DMS53 treated with DMSO at 0.1 percent for 48 hours (cell line): ENCODE results near the gene ATOH7.
"Not testable (repeated sequence)": the region's sequence is repeated elsewhere in the genome, so short reads cannot be mapped to it uniquely, and the experiment has no call there.

ENCODE experiments used
- DNase-seq: peaks from one replicate; lab custom pipeline; 2025; ENCODE audit not compliant: unreplicated experiment; lab: John Stamatoyannopoulos, UW

The ATOH7 gene

DNA sequence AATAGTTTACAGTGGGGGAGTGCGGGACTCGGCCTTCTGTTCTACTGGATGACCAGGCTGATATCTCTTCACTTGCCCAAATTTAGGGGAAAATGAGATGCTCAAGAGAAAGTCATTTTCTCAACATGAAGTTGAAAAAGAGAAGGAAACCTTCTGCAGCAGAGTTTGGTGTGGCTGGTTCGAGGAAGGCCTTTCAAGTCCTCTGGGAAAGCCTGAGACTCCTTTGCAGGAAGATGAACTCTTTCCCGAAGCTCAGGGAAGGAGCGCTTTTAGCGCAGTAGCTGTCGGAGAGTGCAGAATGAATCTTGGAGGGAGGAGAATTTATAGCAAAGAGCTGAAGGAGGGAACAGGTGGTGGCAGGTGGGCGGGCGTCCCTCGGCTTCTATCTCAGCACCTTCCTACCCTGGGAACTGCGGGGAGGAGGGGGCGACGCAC, at the start of gene ATOH7:
ATOH7 (minus strand) TSS at position 297 of the 435 bp plus-strand sequence. CDS start 436 bp downstream, outside the sequence.
- no peak for DNase-seq

DNA sequence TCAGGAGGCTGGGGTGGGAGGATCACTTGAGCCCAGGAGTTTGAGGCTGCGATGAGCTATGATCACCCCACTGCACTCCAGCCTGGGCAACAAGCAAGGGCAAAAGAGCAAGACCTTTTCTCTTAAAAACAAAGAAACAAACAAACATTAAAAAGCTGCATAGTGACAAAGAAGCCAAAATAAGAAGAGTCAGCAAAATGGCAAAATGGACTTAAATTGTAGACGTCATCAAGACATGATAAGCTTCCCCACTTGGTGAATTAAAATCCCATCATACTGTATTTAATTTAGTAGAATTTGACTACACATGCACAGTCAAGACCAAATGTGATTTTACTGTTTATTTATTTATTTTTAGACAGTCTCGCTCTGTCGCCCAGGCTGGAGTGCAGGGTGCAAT, 48.8 kb upstream of the ATOH7 start:
- no peak for DNase-seq

DNA sequence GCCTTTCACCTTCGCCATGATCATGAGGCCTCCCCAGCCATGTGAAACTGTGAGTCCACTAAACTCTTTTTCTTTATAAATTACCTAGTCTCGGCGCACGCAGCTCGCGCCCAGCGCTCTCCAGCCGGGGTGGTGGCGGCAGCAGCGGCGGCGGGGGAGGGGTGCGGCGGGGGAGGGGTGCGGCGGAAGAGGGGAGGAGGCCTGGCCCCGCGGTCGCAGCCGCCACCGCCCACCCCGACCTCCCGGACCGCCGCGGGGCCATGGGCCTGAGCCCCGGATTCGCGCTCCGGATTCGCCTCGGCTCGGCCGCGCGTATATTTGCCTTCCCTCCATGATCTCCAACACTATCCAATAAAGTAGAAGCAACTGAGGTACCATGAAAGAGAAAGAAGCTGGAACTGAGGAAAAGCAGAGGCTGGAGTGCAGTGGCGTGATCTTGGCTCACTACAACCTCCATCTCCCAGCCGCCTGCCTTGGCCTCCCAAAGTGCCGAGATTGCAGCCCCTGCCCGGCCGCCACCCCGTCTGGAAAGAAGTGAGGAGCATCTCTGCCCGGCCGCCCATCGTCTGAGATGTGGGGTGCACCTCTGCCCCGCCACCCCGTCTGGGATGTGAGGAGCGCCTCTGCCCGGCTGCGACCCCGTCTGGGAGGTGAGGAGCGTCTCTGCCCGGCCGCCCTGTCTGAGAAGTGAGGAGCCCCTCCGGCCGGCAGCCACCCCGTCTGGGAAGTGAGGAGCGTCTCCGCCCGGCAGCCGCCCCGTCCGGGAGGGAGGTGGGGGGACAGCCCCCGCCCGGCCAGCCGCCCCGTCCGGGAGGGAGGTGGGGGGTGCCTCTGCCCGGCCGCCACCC, 47.2 kb upstream of the ATOH7 start:
- DNase-seq = not testable (repeated sequence)

DNA sequence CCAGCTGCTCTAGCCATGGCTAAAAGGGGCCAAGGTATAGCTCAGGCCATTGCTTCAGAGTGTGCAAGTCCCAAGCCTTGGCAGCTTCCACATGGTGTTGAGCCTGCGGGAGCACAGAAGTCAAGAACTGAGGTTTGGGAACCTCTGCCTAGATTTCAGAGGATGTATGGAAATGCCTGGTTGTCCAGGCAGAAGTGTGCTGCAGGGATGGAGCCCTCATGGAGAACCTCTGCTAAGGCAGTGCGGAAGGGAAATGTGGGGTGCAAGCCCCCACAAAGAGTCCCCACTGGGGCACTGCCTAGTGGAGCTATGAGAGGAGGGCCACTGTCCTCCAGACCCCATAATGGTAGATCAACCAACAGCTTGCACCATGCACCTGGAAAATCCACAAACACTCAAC, 45.9 kb upstream of the ATOH7 start:
- DNase-seq = not testable (repeated sequence)

DNA sequence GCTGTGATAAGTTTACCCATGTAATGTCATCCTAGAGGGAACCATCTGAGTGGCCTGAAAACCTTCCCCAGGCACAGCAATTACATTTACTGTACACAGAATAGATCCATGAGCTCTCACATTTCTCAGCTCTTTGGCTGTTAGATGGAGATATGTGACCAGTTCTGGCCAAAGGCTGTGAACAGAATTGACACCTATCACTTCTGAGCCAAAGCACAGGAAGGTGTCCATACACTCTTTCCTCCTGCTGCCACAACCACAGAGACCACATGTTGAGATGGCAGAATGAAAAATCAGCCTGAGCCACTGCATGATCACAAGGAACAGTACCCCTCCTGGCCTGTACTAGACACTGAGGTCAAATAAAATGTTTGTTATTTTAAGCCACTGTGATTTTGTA, 44.3 kb upstream of the ATOH7 start:
- DNase-seq = no peak

DNA sequence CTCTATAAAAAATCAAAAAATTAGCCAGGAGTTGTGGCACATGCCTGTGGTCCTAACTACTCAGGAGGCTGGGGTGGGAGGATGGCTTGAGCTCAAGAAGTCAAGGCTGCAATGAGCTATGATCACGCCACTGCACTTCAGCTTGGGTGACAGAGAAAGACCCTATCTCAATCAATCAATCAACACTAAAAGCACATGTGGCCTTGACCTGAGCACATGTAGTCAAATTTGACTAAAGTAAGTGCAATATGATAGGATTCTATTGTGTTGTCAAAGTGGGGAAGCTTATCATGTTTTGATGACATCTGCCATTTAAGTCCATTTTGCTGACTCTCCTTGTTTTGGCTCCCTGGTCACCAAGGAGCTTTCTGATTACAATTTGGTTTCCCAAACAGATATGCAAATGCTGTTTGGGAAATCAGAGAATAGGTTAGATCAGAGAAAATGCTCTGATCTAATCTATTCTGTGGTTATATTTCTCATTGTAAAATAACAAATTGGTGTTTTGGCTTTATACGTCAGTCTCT, 43.8 kb upstream of the ATOH7 start:
- DNase-seq = no peak

DNA sequence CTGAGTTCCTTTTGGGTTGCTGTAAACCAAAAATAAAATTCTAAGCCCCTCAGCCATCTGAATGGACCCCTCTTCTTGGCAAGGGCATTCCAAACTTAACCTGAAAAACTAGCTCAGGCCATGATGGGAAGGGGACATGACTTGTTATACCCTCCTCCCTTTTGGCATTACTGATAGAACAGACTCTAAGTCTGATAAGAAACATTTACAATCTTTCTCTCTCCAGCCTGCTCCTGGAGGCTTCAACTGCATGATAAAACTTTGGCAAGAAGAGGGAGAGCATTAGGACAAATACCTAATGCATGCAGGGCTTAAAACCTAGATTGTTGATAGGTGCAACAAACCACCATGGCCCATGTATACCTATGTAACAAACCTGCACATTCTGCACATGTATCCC, 40.9 kb upstream of the ATOH7 start:
- DNase-seq = no peak

DNA sequence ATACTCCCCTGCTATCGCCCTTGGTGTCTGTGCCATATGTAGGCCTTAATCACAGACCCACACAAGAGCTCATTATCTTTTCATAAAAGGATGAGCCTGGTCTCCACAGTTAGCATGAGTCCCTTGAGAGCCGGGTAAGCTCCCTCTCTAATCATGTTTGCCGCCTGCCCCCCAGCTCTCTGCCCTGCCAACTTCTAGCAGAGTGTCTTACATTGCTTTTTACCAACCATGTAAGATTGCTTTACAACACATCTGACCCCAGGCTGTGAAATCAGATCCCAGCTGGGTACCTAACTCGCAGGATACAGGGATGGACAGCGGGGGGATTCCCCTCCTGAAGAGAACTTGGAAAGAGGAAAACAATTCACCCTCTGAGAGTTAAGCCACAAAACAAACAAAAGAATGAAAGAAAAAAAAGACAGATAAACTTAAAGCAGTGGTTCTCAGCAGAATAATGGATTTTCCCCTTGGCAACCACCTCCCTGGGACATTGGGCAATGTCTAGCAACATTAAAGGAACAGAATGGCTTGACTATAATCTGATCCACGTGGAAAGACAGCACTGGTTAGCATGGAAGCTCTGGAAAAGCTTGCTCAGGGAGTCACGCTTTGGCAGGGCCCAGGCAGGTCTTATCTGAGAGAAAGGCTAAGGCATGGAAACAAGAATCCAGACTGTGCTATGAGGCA, 39.4 kb upstream of the ATOH7 start:
- no peak for DNase-seq

DNA sequence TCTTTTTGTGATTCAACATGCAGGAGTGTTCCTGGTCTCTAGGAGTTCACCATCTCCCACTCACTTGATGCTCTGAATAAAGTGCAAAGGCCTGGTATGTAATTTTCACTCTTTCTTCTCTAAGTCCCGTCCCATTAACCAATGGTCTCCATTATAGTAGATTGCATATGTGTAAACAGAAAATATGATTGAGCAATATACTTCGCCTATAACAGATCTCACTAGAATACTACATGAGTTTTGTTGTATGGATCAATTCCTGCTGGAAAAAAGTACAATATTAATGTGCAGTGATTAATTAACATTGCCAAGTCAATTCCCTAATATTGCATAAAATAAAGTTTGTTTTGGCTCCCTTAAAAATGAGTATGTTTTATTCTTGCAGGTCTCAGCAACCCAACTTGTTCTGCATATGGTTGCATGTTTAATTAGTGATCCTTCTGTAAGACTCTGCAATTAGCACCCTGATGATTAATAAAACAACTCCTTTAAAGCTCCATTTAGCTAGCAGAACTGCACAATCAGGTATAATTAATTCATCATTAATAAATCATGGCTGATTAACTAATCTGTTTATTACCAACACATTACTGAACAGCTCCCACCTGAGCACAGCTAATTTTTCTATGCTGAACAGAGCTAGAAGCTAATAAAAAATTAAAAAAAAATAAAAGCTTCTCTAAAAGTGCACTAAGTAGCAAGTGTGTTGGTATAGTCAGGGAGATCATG, 37.8 kb upstream of the ATOH7 start:
- no peak for DNase-seq

DNA sequence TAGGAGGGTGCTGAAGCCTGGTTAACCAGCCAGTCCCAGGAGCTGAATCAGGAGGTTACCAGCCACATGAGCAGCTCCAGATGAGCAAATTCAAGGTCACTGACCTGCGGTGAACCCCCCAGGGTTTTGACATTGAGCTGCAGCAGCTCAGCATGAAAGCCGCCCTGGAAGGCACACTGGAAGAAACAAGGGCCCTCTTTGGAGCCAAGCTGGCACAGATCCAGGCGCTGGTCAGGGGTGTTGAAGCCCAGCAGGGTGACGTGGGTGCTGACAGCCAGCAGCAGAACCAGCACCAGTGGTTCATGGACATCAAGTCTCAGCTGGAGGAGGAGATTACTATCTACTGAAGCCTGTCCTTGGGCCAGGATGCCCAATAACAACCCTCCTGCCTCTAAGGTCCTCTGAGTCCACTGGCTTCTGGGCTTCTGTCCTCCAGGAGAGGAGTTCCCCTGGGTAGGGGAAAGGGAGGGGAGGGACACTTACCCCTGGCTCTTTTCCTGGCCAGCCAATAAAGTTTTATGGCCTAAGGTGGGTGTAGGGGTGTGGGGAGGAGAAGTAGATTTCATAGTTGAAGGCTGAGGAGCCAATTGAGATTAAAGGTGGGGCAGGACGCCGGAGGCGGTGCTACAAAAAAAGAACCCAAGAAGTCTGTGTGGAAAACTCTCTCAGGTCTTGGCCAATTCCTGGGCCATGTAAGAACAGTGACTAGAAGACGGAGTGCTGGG, 29.4 kb upstream of the ATOH7 start:
- DNase-seq = no peak

DNA sequence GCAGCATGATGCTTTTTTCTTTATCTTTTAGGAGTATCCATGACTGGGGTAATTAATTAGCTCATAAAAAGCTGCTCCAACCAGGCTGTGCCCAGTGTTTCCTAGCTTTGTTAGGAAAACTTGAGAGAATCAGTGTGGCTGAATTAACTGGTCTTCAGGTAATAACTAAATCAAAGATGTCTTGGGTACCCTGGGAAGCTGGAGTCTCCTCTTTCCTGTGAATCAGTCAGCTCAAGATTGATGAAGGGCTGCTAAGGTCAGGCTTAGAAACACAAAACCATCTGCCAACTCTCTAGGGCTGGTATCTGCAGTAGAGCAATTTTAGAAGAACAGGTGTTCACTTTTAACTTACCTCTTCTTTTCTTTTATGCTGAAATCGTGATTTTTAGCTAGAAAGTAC, 21.4 kb upstream of the ATOH7 start:
- no peak for DNase-seq

DNA sequence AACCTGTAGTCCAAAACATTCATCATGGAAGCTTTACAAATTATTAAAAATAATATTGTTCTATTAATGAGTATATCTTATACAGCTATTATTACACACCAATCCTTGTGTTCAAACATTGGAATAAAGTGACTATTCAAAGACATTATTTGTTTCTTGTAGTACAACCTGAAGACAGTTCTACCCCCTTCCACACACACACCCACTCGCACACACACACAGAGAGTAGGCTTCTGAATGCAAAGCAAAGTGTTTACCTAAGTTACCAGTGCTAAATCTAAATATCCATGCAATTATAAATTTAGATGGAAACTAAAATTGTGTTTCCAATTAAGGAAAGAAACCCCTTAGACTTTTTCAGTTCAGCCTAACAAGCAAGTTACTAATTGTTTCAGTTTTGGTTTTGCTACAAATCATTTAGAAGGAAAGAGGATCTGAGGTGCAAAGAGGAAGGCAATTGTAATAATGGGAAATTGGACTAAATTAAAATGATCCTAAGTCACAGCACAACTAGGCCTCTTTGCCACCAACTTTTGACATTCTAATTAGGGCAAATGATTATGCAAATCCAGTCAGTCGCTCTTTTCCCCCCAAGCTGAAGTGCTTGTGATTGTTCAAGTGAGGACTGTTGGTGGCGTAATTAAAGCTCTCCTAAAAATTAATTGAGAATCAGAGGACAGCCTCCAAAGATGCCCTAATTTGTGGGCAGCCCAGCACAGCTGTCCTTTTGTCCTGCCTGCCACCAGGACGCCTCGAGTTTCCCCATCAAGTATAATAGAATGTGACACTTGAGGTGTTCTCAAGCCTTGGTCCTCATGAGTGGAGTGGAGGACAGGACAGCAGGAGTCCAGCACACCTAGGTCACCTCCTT, 19.9 kb upstream of the ATOH7 start:
- DNase-seq = no peak

DNA sequence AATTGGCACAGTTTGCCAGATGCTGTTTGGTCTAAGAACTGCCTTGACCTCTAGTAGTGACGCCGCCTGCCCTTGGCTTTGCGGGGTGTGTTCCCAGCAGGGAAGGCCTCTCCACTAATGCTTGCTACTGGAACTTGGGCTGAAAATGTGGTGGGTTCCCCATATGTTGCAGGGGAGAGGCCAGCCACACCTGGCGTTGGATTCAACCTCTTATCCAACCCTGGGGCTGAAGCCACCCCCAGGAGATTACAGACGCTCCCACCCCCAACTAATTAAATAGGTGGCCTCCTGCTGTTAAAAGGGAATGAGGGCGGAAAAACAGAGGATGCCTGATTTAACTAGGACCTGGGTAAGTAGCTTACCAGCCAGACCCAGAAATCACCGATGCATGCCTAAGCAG, 19.2 kb upstream of the ATOH7 start:
- no peak for DNase-seq

DNA sequence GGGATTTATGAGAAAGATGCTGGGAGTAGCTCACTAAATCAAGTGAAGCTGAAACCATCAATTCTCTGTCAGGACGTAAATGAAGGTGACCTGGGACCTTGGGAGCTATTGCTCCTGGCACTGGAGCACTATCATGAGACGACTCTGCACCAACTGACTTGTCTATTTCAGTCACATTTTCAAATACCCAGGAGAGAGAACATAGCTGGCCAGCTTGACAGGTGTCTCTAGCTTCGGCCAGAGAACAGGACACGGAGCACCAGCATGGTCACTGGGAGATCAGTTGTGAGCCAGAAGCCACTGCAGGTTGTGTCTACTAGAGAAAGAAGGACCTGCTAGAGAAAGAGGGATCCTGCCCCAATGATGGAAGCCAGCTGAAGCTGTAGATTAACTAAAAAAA, 17.4 kb upstream of the ATOH7 start:
- DNase-seq = no peak

DNA sequence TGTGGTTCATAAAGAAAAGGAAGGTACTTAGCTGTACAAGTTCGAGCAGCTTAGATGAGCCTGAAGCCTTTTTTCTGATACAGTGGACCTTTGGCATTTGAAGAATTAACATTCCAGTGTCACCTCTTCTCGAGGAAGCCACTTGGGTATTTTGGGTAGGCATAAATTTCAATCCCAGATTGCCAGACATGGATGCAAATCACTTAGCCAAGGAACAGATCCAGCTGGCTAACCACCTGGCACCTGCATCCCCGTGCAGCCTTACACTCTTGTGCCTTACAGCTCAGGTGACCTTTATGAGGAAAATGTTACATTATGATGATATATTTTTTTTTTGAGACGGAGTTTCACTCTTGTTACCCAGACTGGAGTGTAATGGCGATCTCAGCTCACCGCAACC, 16.0 kb upstream of the ATOH7 start:
- no peak for DNase-seq

DNA sequence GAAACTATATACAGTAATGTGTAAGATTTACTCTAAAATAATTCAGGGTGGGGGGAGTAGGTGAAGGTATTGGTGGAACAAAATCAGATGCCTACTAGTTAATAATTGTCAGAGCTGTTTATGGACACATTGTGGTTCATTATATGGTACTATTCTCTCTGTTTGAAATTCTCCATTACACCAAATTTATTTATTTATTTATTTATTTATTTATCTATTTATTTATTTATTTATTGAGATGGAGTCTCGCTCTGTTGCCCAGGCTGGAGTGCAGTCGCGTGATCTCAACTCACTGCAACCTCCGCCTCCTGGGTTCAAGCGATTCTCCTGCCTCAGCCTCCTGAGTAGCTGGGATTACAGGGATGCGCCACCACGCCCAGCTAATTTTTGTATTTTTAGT, 14.5 kb upstream of the ATOH7 start:
- DNase-seq = not testable (repeated sequence)

DNA sequence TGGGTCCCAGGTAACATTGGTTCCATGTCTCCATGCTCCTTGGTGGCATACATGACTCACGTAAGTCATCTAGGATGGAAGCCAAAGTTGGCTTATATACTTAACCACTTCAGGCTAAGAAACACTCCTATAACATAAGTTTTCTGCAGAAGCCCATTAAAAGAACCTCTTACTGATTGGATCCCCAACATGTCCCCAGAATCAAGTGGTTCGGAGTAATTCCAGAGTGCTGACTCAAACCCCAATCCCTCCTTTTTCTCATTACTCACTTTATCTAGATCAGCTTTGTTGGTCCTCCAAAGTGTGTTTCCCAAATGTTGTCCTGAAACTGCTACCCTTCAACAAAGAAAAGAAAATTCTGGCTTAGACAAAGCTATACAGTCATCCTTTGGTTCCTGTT, 10.1 kb upstream of the ATOH7 start:
- no peak for DNase-seq

DNA sequence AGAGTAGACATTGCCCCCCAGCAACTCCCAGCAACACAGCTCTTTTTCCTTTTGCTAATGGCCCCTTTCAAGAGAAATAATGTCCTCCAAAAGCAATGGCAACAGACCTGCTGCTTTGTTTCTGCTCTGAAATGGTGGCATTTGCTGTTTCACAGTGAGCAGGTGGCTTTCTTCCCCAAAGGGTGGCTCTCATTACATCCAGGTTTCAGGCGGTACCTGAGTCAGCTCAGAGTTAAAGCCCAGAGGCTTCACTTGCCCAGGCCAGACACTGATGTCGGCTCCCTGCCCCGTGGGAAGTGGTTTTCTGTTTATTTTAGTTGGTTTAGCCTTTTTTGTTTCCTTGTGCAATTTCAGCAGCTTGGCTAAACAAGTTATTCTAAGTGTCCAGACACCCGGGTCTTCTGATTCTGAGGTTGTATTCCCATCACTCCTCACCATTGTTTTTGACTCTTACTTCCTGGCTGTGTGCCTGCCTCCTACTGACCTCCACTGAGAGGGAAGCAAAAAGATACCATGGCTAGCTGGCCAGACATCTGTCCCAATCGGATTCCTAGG, 7.8 kb upstream of the ATOH7 start:
- no peak for DNase-seq

DNA sequence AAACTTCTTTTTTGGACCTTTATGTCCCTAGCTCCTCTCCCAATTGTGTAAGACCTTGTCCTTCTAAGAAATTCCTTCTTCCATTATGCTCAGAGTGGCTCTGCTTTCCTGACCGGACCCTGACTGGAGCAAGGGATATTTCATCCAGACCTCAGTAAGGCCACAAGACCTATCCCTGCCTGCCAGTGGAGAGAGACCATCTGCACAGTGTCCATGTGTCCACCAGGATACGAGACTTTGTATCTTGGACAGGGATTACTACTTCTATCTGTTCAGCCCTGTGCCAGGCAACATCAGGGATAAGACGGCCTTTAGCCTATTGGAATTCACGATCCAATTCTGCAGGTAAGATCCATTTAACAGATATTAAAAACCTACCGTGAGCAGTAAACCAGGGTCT, 7.2 kb upstream of the ATOH7 start:
- no peak for DNase-seq

DNA sequence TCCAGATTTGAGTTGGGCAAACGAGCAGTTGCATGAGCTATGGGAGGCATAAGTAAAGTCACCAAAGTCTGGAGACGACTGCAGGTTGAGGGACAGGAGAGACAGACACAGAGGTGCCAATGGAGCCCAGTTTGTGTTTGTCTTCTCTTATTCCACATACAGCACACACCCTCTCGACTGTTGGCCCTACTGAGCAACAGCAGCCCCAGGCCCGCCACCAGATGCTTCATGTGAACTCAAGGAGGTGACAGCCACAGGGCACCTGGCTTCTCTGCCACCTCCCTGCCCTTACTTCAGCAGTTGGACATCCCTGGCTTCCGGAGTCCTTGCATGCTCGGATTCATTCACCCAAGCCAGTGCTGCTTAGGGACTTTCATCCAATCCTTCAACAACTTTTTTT, 6.5 kb upstream of the ATOH7 start:
- no peak for DNase-seq
